ENCODE data around the gene TULP3. TPM values are rescaled to one million over a fixed set of nuclear protein-coding genes. Genes with fewer than 3 reads are reported as not detected.

The TULP3 gene
- total and polyA plus RNA-seq, 2 of the 8 experiments (the other 6 are each of a cell fraction or from before 2014, with no cell fraction given), result 18.4 to 21.2 TPM

DNA sequence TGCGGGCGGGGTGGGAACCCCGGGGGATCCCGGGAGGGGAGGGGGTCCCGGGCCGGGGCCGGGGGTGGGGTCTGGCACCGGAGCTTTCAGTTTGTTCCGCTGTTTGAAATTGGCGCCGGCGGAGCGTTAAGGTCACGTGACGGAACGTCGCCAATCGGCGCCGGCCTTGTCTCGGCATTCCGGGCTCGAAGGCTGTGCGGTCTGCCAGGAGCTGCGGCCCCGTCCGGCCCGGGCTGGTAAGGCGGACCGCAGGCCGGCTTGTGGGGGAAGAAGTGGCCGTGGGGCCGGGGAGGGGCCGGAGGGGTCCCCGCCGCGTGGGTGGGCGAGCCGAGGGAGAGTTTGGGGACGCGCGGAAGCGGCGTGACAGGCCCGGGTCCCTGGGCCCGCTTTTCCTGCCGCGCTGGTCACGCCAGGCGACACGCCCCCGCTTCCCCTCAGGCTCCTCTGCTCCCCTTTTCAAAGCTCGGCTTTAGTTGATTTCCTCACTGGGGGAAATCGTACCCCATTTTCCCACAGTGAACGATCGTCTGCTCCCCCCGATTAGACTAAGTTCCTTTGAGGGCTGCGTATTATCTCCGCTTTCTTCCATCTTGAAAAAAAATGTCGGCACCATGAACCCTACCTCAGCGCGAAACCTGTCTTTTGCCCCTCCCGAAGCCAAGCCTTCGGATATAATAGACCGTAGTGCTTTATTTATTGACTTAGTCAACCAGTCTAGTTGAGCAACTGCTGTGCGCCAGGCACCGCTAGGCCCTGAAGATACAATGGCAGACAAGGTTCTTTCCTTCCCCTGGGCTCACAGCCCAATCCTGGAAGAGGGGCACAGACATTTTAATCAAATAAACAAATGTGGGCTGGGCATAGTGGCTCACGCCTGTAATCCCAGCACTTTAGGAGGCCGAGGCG is 13.4 kb upstream of the TULP3 start, which contains the start of the genes FOXM1 and RHNO1 (continued):
- TF ChIP-seq, protein P1, sequence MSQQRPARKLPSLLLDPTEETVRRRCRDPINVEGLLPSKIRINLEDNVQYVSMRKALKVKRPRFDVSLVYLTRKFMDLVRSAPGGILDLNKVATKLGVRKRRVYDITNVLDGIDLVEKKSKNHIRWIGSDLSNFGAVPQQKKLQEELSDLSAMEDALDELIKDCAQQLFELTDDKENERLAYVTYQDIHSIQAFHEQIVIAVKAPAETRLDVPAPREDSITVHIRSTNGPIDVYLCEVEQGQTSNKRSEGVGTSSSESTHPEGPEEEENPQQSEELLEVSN (IDR thresholded peaks at IDR 0.05), result no peak
- TF ChIP-seq CBX8 (IDR thresholded peaks at IDR 0.05; ENCODE audit: borderline replicate concordance, low read depth, low read length) (no peak), RAD21 (IDR thresholded peaks at IDR 0.05 in 1 of 2, conservative IDR thresholded peaks at IDR 0.05 in 1 of 2; ENCODE audit: low read depth in 2 of 2, low read length in 2 of 2) (no peak), TCF12 (IDR thresholded peaks at IDR 0.05; ENCODE audit: low read depth, low read length) (no peak), POU5F1 (IDR thresholded peaks at IDR 0.05; ENCODE audit: low read depth, low read length) (no peak), SP4 (IDR thresholded peaks at IDR 0.05; ENCODE audit: low read length) (no peak), FOSL1 (IDR thresholded peaks at IDR 0.05; ENCODE audit: insufficient read depth, low read depth, low read length) (no peak), CHD7 (IDR thresholded peaks at IDR 0.05; ENCODE audit: insufficient replicate concordance, low read length) (no peak), BACH1 (IDR thresholded peaks at IDR 0.05; ENCODE audit: low read length) (no peak; the same call in 1 of the 2 replicates)
